HL-60/S4 (cell line): ENCODE results near the gene SNRPD1.
"Not testable (repeated sequence)": the region's sequence is repeated elsewhere in the genome, so short reads cannot be mapped to it uniquely, and the experiment has no call there.

Experiments
- in situ Hi-C: fragments of 300-500 bp; cut with MboI; formaldehyde crosslinking; loops from 2 replicates; pipeline ENCODE4 v1.14.3; 2022; ENCODE audit warnings: low sequenced_read_pairs

The SNRPD1 gene

GRCh38 chr18:21612125-21613039 lies at the start of gene SNRPD1:
TSS of gene SNRPD1 (plus strand) at chr18:21612314. CDS start at chr18:21612430, 116 bp downstream.
- in situ Hi-C loops: no loop called here

GRCh38 chr18:21571772-21572171 lies 40.3 kb upstream of the SNRPD1 start:
- in situ Hi-C loops: no loop called here

GRCh38 chr18:21575656-21576055 lies 36.5 kb upstream of the SNRPD1 start:
- in situ Hi-C loops: no loop called here

- in situ Hi-C loops: no loop called here
Observed at GRCh38 chr18:21584391-21584790, 27.7 kb upstream of the SNRPD1 start.

GRCh38 chr18:21592361-21592760 lies 19.8 kb upstream of the SNRPD1 start:
- in situ Hi-C loops: not testable (repeated sequence)

- in situ Hi-C loops: no loop called here
Observed at GRCh38 chr18:21593540-21594257, 18.4 kb upstream of the SNRPD1 start.

GRCh38 chr18:21597620-21598019 lies 14.5 kb upstream of the SNRPD1 start:
- in situ Hi-C loops: no loop called here

GRCh38 chr18:21598726-21599584 lies 13.2 kb upstream of the SNRPD1 start:
- in situ Hi-C loops: no loop called here

GRCh38 chr18:21599585-21600525 lies 12.3 kb upstream of the SNRPD1 start:
- in situ Hi-C loops: no loop called here

- in situ Hi-C loops: no loop called here
Observed at GRCh38 chr18:21600526-21601410, 11.3 kb upstream of the SNRPD1 start, which contains the start of gene ESCO1. TSS of gene ESCO1 (minus strand) at chr18:21600704. CDS start at chr18:21574843, 25,861 bp downstream.

GRCh38 chr18:21602299-21602587 lies 9.9 kb upstream of the SNRPD1 start:
- in situ Hi-C loops: no loop called here

GRCh38 chr18:21604671-21605070 lies 7.4 kb upstream of the SNRPD1 start:
- in situ Hi-C loops: no loop called here

GRCh38 chr18:21605213-21605612 lies 6.9 kb upstream of the SNRPD1 start:
- in situ Hi-C loops: no loop called here

GRCh38 chr18:21611401-21612124 lies 551 bp upstream of the SNRPD1 start:
- in situ Hi-C loops: not testable (repeated sequence)

GRCh38 chr18:21621640-21622039 lies 9.5 kb downstream of the SNRPD1 start:
- in situ Hi-C loops: not testable (repeated sequence)

- in situ Hi-C loops: no loop called here
Observed at GRCh38 chr18:21629089-21629832, 17.1 kb downstream of the SNRPD1 start.

GRCh38 chr18:21632393-21632792 lies 20.3 kb downstream of the SNRPD1 start:
- in situ Hi-C loops: no loop called here
